HG02610 (cell line): ENCODE data around the gene ZNF343.

ENCODE experiments used
- ATAC-seq: cut with Tn5 transposase; IDR thresholded peaks from one replicate; pipeline ENCODE4 v1.9.1; 2021; ENCODE audit warnings: mild to moderate bottlenecking, moderate library complexity; ENCODE audit not compliant: unreplicated experiment

Gene ZNF343

GRCh38 chr20:2446845-2447244, 61.9 kb downstream of the ZNF343 start:
- ATAC-seq = no peak
